GM12872 (cell line): ENCODE data around the gene VASN.

Experiments used
- CTCF ChIP-seq: IDR thresholded peaks from 3 replicates; pipeline ENCODE4 v1.5.1; 2011; ENCODE audit warnings: low read depth, mild to moderate bottlenecking, low read length, moderate library complexity; ENCODE audit not compliant: insufficient read depth

Gene VASN

GRCh38 chr16:4333308-4333638 is 38.4 kb upstream of the VASN start:
- no peak for TF ChIP-seq CTCF

GRCh38 chr16:4334724-4335495 is 36.7 kb upstream of the VASN start:
- no peak for TF ChIP-seq CTCF

- TF ChIP-seq CTCF: no peak
Observed at GRCh38 chr16:4336701-4337539, 34.7 kb upstream of the VASN start.

- no peak for TF ChIP-seq CTCF
Observed at GRCh38 chr16:4337540-4338088, 34.0 kb upstream of the VASN start.

GRCh38 chr16:4338125-4338582 is 33.5 kb upstream of the VASN start:
- TF ChIP-seq CTCF: no peak

- TF ChIP-seq CTCF: no peak
Observed at GRCh38 chr16:4338712-4339299, 32.8 kb upstream of the VASN start.

- TF ChIP-seq CTCF: no peak
Observed at GRCh38 chr16:4339455-4339854, 32.2 kb upstream of the VASN start.
